ENCODE measurements around the gene SMKR1. TPM values are rescaled to one million over a fixed set of nuclear protein-coding genes. Genes with fewer than 3 reads are reported as not detected.

The SMKR1 gene
- total RNA-seq, 1 donor from 2014 or later, result 2.4 TPM

DNA sequence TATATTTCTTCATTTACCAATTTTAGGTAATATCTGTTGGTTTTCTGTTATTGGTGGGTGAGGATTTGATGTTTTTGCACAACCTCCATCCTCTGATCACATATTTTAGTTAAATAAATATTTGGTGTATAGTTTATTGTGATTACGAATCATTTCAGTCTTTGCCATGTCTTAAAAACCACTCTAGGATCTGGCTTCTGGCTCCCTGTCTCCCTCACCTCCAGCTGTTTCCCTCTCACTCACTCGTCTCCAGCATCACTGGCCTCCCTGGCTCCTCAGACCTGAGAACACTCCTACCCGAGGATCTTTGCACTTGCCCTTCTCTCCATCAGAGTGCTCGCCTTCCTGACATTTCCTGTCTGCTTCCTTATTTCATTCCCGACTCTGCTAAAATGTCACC is 58.5 kb downstream of the SMKR1 start:
- H3K9me3 Mint-ChIP-seq, result no peaks in the 10 kb centered on the region
- POLR2A ChIA-PET, result no interaction called here

DNA sequence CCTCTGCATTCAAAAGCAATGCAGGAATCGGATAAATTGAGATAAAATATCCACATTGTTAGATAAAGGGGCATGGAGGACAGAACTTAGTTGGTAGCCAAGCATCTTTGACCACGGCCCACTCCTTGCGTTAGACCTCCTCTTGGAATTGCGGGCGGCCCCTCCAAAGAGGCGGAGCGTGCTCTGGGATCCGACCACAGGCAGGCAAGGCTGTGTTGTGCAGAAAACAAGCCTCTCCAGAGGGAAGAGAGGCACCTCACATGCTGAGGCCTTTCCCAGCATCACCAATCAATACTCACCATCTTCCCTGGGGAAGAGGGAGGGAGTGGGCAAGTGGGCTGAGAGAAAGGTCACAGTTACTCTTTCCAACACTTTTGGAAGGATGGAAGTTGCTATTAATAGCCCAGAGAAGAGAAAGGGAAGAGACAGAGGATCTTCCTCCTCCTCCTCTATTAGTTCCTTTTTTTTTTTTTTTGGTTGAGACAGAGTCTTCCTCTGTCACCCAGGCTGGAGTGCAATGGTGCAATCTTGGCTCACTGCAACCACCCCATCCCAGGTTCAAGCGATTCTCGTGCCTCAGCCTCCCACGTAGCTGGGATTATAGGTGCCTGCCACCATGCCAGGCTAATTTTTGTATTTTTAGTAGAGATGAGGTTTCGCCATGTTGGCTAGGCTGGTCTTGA is 59.5 kb downstream of the SMKR1 start:
- H3K4me1 Mint-ChIP-seq, result peaks cover 4% of the 10 kb centered on the region
- no peak overlapping the region for H3K4me3 Mint-ChIP-seq
- no peak overlapping the region for H3K27ac Mint-ChIP-seq
- DNase-seq (no peak), ATAC-seq (ENCODE audit: low read depth) (no peak)
- ChIA-PET CTCF (no interaction called here), POLR2A (no interaction called here)
- H3K27me3 Mint-ChIP-seq, result peaks cover 6% of the 10 kb centered on the region
- H3K9me3 Mint-ChIP-seq, result no peaks in the 10 kb centered on the region
- intact Hi-C loops (cut with micrococcal nuclease), result no loop called here
- TF ChIP-seq, protein P1, sequence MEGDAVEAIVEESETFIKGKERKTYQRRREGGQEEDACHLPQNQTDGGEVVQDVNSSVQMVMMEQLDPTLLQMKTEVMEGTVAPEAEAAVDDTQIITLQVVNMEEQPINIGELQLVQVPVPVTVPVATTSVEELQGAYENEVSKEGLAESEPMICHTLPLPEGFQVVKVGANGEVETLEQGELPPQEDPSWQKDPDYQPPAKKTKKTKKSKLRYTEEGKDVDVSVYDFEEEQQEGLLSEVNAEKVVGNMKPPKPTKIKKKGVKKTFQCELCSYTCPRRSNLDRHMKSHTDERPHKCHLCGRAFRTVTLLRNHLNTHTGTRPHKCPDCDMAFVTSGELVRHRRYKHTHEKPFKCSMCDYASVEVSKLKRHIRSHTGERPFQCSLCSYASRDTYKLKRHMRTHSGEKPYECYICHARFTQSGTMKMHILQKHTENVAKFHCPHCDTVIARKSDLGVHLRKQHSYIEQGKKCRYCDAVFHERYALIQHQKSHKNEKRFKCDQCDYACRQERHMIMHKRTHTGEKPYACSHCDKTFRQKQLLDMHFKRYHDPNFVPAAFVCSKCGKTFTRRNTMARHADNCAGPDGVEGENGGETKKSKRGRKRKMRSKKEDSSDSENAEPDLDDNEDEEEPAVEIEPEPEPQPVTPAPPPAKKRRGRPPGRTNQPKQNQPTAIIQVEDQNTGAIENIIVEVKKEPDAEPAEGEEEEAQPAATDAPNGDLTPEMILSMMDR (IDR thresholded peaks at IDR 0.05), result no peak
- H3K36me3 Mint-ChIP-seq (ENCODE audit: low read depth), result no peaks in the 10 kb centered on the region

More for the DNA sequence above, 58.5 kb downstream of the SMKR1 start:
- no peak overlapping the region for H3K27ac Mint-ChIP-seq
- CTCF ChIA-PET, result no interaction called here
- DNase-seq (no peak), ATAC-seq (ENCODE audit: low read depth) (no peak)
- intact Hi-C loops (cut with micrococcal nuclease), result no loop called here
- peaks cover 6% of the 10 kb centered on the region for H3K27me3 Mint-ChIP-seq
- TF ChIP-seq, protein P1 (IDR thresholded peaks at IDR 0.05), result no peak
- no peak overlapping the region for H3K4me3 Mint-ChIP-seq
- H3K4me1 Mint-ChIP-seq, result no peaks in the 10 kb centered on the region
- H3K36me3 Mint-ChIP-seq (ENCODE audit: low read depth), result no peaks in the 10 kb centered on the region

Other genes with a start within 250 kb of the SMKR1 start
- gene STRIP2, start 68.1 kb upstream of the SMKR1 start, total RNA-seq, result 0.20 and 0.35 TPM in 2 replicates
- gene NRF1, start 109.2 kb downstream of the SMKR1 start, total RNA-seq, result 27.4 and 29.8 TPM in 2 replicates